PFSK-1 (cell line): Measurements from ENCODE around the gene SEMA4G.

ENCODE experiments used
- SIN3A ChIP-seq: IDR thresholded peaks from 2 replicates; pipeline ENCODE4 v1.6.1; 2012; ENCODE audit warnings: mild to moderate bottlenecking, low read length, moderate library complexity, borderline replicate concordance; ENCODE audit not compliant: insufficient read depth
- TF ChIP-seq, protein P1 (sequence below), 2 experiments: IDR thresholded peaks; 2 replicates each; pipeline versions ENCODE4 v1.6.1 to v1.8.0; 2011 to 2012; ENCODE audit warnings: low read depth in 2 of 2, low read length in 2 of 2, control low read depth in 1 of 2, inconsistent platforms in 1 of 2, mild to moderate bottlenecking in 1 of 2, moderate library complexity in 1 of 2; ENCODE audit not compliant: insufficient read depth in 1 of 2

DNA sequence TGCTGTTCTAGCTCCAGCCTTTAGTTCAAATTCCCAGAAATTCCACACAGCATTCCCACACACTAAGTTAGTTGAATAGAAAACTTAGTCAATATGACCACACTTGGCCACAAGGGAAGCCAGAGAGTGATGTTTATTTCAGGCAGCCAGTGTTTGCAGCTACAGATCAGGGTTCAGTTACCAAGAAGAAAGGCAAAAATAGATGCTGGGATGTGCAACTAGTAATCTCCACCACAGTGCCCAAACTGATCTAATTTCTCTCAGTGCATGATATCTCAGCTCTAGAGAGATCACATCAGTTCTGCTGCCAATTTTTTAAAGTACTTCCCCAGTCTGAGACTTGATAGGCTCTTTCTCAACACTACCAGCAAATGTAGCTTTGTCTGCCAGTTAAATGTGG, 38.9 kb upstream of the SEMA4G start:
- TF ChIP-seq, protein P1, sequence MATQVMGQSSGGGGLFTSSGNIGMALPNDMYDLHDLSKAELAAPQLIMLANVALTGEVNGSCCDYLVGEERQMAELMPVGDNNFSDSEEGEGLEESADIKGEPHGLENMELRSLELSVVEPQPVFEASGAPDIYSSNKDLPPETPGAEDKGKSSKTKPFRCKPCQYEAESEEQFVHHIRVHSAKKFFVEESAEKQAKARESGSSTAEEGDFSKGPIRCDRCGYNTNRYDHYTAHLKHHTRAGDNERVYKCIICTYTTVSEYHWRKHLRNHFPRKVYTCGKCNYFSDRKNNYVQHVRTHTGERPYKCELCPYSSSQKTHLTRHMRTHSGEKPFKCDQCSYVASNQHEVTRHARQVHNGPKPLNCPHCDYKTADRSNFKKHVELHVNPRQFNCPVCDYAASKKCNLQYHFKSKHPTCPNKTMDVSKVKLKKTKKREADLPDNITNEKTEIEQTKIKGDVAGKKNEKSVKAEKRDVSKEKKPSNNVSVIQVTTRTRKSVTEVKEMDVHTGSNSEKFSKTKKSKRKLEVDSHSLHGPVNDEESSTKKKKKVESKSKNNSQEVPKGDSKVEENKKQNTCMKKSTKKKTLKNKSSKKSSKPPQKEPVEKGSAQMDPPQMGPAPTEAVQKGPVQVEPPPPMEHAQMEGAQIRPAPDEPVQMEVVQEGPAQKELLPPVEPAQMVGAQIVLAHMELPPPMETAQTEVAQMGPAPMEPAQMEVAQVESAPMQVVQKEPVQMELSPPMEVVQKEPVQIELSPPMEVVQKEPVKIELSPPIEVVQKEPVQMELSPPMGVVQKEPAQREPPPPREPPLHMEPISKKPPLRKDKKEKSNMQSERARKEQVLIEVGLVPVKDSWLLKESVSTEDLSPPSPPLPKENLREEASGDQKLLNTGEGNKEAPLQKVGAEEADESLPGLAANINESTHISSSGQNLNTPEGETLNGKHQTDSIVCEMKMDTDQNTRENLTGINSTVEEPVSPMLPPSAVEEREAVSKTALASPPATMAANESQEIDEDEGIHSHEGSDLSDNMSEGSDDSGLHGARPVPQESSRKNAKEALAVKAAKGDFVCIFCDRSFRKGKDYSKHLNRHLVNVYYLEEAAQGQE (IDR thresholded peaks at IDR 0.05; ENCODE audit: insufficient read depth in 1 of 2, low read depth in 2 of 2, low read length in 2 of 2): no peak
- TF ChIP-seq SIN3A: no peak
